Calu3 (cell line): Measurements from ENCODE around the gene CD101. TPM values are rescaled to one million over a fixed set of nuclear protein-coding genes. Genes with fewer than 3 reads are reported as not detected.

ENCODE experiments used
- BruUV-seq: library from RNA; stranded (reverse); fragments of 400-500 nt; replicated peaks from 2 replicates; lab custom pipeline; 2021; lab: Mats Ljungman, UMichigan
- CTCF ChIA-PET: fragments of 300-600 bp; sonication (Branson Sonifier 250); formaldehyde crosslinking; loops from one replicate; lab custom pipeline; 2022; ENCODE audit warnings: antibody characterized with exemption; lab: Charles Lee
- DNase-seq: peaks from one replicate; pipeline ENCODE4 v3.0.0; 2022
- H3K27ac Mint-ChIP-seq: one replicate; pipeline ENCODE4 v1.8.0; 2022; ENCODE audit warnings: mixed read lengths; ENCODE audit not compliant: unreplicated experiment
- H3K27me3 Mint-ChIP-seq: one replicate; pipeline ENCODE4 v1.8.0; 2022; ENCODE audit warnings: mixed read lengths; ENCODE audit not compliant: unreplicated experiment
- H3K36me3 Mint-ChIP-seq: one replicate; pipeline ENCODE4 v1.8.0; 2022; ENCODE audit warnings: mild to moderate bottlenecking, moderate library complexity, mixed read lengths; ENCODE audit not compliant: insufficient read depth, unreplicated experiment
- H3K4me1 Mint-ChIP-seq: one replicate; pipeline ENCODE4 v1.8.0; 2022; ENCODE audit warnings: mild to moderate bottlenecking, low read depth, mixed read lengths; ENCODE audit not compliant: unreplicated experiment
- H3K4me3 Mint-ChIP-seq: one replicate; pipeline ENCODE4 v1.8.0; 2022; ENCODE audit warnings: mild to moderate bottlenecking, low read depth, moderate library complexity, mixed read lengths; ENCODE audit not compliant: unreplicated experiment
- H3K9me3 Mint-ChIP-seq: one replicate; pipeline ENCODE4 v1.8.0; 2022; ENCODE audit warnings: low read depth, mixed read lengths; ENCODE audit not compliant: unreplicated experiment
- intact Hi-C: fragments of 100-400 bp; cut with micrococcal nuclease; formaldehyde crosslinking; loops from one replicate; pipeline ENCODE4 v1.10.0; 2022; ENCODE audit not compliant: unreplicated experiment
- total RNA-seq: library from RNA; stranded (reverse); gene quantifications from 2 replicates; pipeline ENCODE4 v1.2.3, GENCODE V29; 2022
- TF ChIP-seq, protein P1 (sequence below): fragments of 200-600 bp; IDR thresholded peaks from one replicate; pipeline ENCODE4 v1.8.0; 2022; ENCODE audit warnings: antibody characterized with exemption; ENCODE audit not compliant: unreplicated experiment

CD101 gene
- total RNA-seq, 1 experiment from 2014 or later: 0.31 TPM

DNA sequence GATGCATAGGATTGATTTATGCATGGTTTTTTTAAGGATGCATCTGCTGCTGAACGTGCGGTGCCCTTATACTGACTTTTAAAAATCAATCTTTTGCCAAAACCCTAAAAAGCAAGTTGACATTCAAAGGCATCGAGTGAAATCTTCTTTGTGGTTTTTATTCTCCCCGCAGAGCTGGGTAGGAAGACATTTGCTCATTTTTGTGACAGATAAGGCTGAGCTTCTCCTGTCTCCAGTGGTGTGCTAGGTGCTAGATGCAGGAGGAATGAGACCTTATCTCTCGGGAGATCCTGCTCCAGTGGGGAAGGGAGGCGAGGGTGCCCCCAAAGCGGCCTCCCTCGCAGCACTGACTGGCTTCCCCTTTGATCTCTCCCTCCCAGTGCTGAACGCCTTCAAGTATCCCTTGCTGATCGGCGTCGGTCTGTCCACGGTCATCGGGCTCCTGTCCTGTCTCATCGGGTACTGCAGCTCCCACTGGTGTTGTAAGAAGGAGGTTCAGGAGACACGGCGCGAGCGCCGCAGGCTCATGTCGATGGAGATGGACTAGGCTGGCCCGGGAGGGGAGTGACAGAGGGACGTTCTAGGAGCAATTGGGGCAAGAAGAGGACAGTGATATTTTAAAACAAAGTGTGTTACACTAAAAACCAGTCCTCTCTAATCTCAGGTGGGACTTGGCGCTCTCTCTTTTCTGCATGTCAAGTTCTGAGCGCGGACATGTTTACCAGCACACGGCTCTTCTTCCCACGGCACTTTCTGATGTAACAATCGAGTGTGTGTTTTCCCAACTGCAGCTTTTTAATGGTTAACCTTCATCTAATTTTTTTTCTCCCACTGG lies 14.9 kb upstream of the CD101 start:
- intact Hi-C loops: no loop called here
- Mint-ChIP-seq H3K36me3 (no peaks in the 10 kb centered on the region), H3K4me1 (no peaks in the 10 kb centered on the region), H3K9me3 (no peaks in the 10 kb centered on the region), H3K27me3 (no peaks in the 10 kb centered on the region), H3K27ac (no peak overlapping the region), H3K4me3 (no peak overlapping the region)
- no peak for DNase-seq
- TF ChIP-seq, protein P1, sequence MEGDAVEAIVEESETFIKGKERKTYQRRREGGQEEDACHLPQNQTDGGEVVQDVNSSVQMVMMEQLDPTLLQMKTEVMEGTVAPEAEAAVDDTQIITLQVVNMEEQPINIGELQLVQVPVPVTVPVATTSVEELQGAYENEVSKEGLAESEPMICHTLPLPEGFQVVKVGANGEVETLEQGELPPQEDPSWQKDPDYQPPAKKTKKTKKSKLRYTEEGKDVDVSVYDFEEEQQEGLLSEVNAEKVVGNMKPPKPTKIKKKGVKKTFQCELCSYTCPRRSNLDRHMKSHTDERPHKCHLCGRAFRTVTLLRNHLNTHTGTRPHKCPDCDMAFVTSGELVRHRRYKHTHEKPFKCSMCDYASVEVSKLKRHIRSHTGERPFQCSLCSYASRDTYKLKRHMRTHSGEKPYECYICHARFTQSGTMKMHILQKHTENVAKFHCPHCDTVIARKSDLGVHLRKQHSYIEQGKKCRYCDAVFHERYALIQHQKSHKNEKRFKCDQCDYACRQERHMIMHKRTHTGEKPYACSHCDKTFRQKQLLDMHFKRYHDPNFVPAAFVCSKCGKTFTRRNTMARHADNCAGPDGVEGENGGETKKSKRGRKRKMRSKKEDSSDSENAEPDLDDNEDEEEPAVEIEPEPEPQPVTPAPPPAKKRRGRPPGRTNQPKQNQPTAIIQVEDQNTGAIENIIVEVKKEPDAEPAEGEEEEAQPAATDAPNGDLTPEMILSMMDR: no peak
- BruUV-seq: no TSS peak
- CTCF ChIA-PET: no interaction called here

DNA sequence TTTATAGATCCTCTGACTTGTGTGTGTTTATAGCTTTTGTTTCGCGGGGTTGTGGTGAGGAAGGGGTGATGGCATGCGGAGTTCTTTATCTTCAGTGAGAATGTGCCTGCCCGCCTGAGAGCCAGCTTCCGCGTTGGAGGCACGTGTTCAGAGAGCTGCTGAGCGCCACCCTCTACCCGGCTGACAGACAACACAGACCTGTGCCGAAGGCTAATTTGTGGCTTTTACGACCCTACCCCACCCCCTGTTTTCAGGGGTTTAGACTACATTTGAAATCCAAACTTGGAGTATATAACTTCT lies 14.4 kb upstream of the CD101 start:
- H3K27me3 Mint-ChIP-seq: no peaks in the 10 kb centered on the region
- no peaks in the 10 kb centered on the region for H3K4me1 Mint-ChIP-seq
- no peaks in the 10 kb centered on the region for H3K9me3 Mint-ChIP-seq
- intact Hi-C loops: no loop called here
- TSS peak; percentile 51 for BruUV-seq
- no peaks in the 10 kb centered on the region for H3K36me3 Mint-ChIP-seq
- CTCF ChIA-PET: no interaction called here
- TF ChIP-seq, protein P1: no peak
- no peak for DNase-seq
- no peak overlapping the region for H3K4me3 Mint-ChIP-seq
- no peak overlapping the region for H3K27ac Mint-ChIP-seq

DNA sequence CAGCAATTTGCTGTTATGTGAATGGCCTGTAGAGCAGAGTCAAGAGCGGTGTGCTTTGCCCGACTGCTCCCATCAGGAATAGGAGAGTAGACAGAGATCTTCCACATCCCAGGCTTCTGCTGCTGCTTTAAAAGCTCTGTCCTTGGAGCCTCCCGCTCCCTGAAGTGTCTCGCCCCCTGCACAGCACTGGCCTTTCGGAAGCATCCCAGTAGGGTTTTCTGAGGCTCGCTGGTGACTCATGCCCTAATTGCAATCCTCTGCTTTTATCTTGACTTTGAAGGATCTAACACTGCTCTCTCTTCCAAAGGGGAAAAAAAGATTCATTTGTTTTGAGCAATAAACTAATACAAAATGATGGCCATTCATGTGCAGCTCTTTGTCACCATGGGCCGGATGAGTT lies 13.3 kb upstream of the CD101 start:
- no peaks in the 10 kb centered on the region for H3K9me3 Mint-ChIP-seq
- intact Hi-C loops: no loop called here
- TF ChIP-seq, protein P1: no peak
- no peak for DNase-seq
- no peaks in the 10 kb centered on the region for H3K27me3 Mint-ChIP-seq
- H3K36me3 Mint-ChIP-seq: no peaks in the 10 kb centered on the region
- BruUV-seq: no TSS peak
- H3K4me1 Mint-ChIP-seq: no peaks in the 10 kb centered on the region
- CTCF ChIA-PET: no interaction called here
- no peak overlapping the region for H3K27ac Mint-ChIP-seq
- H3K4me3 Mint-ChIP-seq: no peak overlapping the region

DNA sequence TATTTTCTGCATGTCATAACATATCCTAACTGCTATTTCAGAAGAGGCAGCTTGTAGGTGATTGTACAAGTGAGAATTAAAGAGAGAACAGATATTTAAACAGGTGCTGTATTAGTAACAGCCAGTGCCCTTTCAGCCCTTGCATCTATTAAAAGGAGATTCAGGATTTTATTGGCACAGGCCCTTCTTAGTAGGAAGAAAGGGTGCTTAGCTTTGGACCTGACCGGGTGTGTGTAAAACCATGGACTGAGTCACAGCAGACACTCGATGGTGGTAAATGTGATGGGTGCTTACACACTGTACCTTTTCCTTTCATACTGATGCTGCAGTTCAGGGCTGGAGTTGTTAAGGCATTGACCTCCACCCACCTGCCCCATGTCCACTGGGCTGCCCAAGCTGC lies 12.7 kb upstream of the CD101 start:
- H3K4me1 Mint-ChIP-seq: no peaks in the 10 kb centered on the region
- H3K27me3 Mint-ChIP-seq: no peaks in the 10 kb centered on the region
- CTCF ChIA-PET: no interaction called here
- no peak overlapping the region for H3K27ac Mint-ChIP-seq
- no peak overlapping the region for H3K4me3 Mint-ChIP-seq
- intact Hi-C loops: no loop called here
- TF ChIP-seq, protein P1: no peak
- H3K9me3 Mint-ChIP-seq: no peaks in the 10 kb centered on the region
- no peak for DNase-seq
- no peaks in the 10 kb centered on the region for H3K36me3 Mint-ChIP-seq
- no TSS peak for BruUV-seq
